H1 (cell line): Measurements from ENCODE around the gene SKAP1. TPM values are rescaled to one million over a fixed set of nuclear protein-coding genes. Genes with fewer than 3 reads are reported as not detected.

Source experiments
- CTCF ChIA-PET: fragments of 300-600 bp; sonication (Branson Sonifier 250); formaldehyde crosslinking; loops from one replicate; lab custom pipeline; 2021; ENCODE audit not compliant: partially characterized antibody; lab: Charles Lee
- POLR2A ChIA-PET: fragments of 300-600 bp; sonication (Branson Sonifier 250); formaldehyde crosslinking; loops from one replicate; lab custom pipeline; 2021; ENCODE audit warnings: inconsistent platforms; ENCODE audit not compliant: partially characterized antibody; lab: Charles Lee
- DNase-seq, 2 experiments: peaks; one replicate each; pipeline versions ENCODE4 v3.0.0 to v3.0.0-alpha.2; 2010 to 2022; ENCODE audit warnings: low spot score in 2 of 2, low read depth in 1 of 2, mixed read lengths in 1 of 2
- FAIRE-seq: peaks from 2 replicates; lab custom pipeline; 2011; peaks lifted over from hg19 to GRCh38; lab: Jason Lieb, UNC
- H2AFZ ChIP-seq: 2 replicates; pipeline ENCODE4 v1.8.1; 2012; ENCODE audit warnings: low read length, inconsistent platforms
- H2AK5ac ChIP-seq: 2 replicates; pipeline ENCODE4 v1.6.1; 2013; ENCODE audit warnings: low read depth, low read length
- H2BK120ac ChIP-seq: replicated peaks from 2 replicates; pipeline ENCODE3; 2013; ENCODE audit warnings: low read depth, low read length, inconsistent platforms
- H2BK12ac ChIP-seq: 2 replicates; pipeline ENCODE4 v1.6.1; 2013; ENCODE audit warnings: low read depth, low read length
- H2BK15ac ChIP-seq: 2 replicates; pipeline ENCODE4 v1.6.1; 2013; ENCODE audit warnings: low read length
- H2BK20ac ChIP-seq: 2 replicates; pipeline ENCODE4 v1.6.1; 2013; ENCODE audit warnings: low read length
- H2BK5ac ChIP-seq: 2 replicates; pipeline ENCODE4 v1.6.1; 2013; ENCODE audit warnings: low read depth, low read length
- H3K14ac ChIP-seq: 2 replicates; pipeline ENCODE4 v1.6.1; 2013; ENCODE audit warnings: inconsistent platforms; ENCODE audit not compliant: insufficient read length
- H3K18ac ChIP-seq: 2 replicates; pipeline ENCODE4 v1.6.1; 2013; ENCODE audit warnings: low read length; ENCODE audit errors: extremely low read depth
- H3K23ac ChIP-seq: 2 replicates; pipeline ENCODE4 v1.6.1; 2013; ENCODE audit warnings: inconsistent platforms; ENCODE audit not compliant: insufficient read length
- H3K23me2 ChIP-seq: 2 replicates; pipeline ENCODE4 v1.6.1; 2013; ENCODE audit warnings: low read depth, low read length
- H3K27ac ChIP-seq: 2 replicates; pipeline ENCODE4 v1.6.1; 2011; ENCODE audit warnings: low read depth, low read length, inconsistent platforms
- H3K27me3 ChIP-seq, 4 experiments: replicated peaks in 1 of 4; 1 replicate in 1 of 4; 2 replicates in 3 of 4; pipeline versions ENCODE4 v1.6.1 to v1.8.1; 2011 to 2013; ENCODE audit warnings: low read length in 3 of 4, mild to moderate bottlenecking in 3 of 4, inconsistent platforms in 2 of 4, mixed read lengths in 2 of 4, moderate library complexity in 1 of 4; ENCODE audit not compliant: control insufficient read depth in 3 of 4, insufficient read depth in 3 of 4; ENCODE audit errors: extremely low read depth in 1 of 4
- H3K36me3 ChIP-seq, 4 experiments: 2 replicates each; pipeline versions ENCODE4 v1.6.1 to v1.8.1; 2011 to 2013; ENCODE audit warnings: mild to moderate bottlenecking in 4 of 4, low read length in 3 of 4, moderate library complexity in 2 of 4, control low read depth in 1 of 4, inconsistent platforms in 1 of 4; ENCODE audit not compliant: insufficient read depth in 4 of 4, control insufficient read depth in 2 of 4
- H3K4ac ChIP-seq: replicated peaks from 2 replicates; pipeline ENCODE3; 2013; ENCODE audit warnings: low read length, low read depth, mixed read lengths, inconsistent platforms; ENCODE audit not compliant: insufficient read length
- H3K4me1 ChIP-seq, 4 experiments: replicated peaks in 1 of 4; 1 replicate in 1 of 4; 2 replicates in 3 of 4; pipeline versions ENCODE4 v1.6.1 to v1.8.1; 2011 to 2013; ENCODE audit warnings: low read length in 3 of 4, inconsistent platforms in 2 of 4, mixed read lengths in 1 of 4; ENCODE audit not compliant: insufficient read depth in 4 of 4, control insufficient read depth in 3 of 4
- H3K4me2 ChIP-seq, 2 experiments: 2 replicates each; pipeline versions ENCODE4 v1.6.1 to v1.8.1; 2011 to 2013; ENCODE audit warnings: low read depth in 2 of 2, low read length in 2 of 2, control low read depth in 1 of 2, inconsistent platforms in 1 of 2, mild to moderate bottlenecking in 1 of 2; ENCODE audit not compliant: insufficient read depth in 1 of 2
- H3K4me3 ChIP-seq, 4 experiments: fragments of 200-600, 300-600 bp in 1 of 4; sonication (generic), shearing (Covaris generic), sonication (Bioruptor Twin) in 1 of 4; 2 replicates each; pipeline versions ENCODE4 v1.5.1 to v1.8.1; 2011 to 2016; ENCODE audit warnings: low read length in 4 of 4, low read depth in 3 of 4, control low read depth in 2 of 4, inconsistent platforms in 2 of 4, mild to moderate bottlenecking in 2 of 4, mixed read lengths in 1 of 4, moderate library complexity in 1 of 4; ENCODE audit not compliant: insufficient read depth in 2 of 4; ENCODE audit errors: extremely low read depth in 1 of 4
- H3K56ac ChIP-seq: replicated peaks from 2 replicates; pipeline ENCODE3; 2013; ENCODE audit warnings: low read depth, mild to moderate bottlenecking, mixed read lengths, low read length, inconsistent platforms; ENCODE audit not compliant: insufficient read length
- H3K79me1 ChIP-seq: 2 replicates; pipeline ENCODE4 v1.6.1; 2013; ENCODE audit warnings: low read depth, low read length, control low read depth
- H3K79me2 ChIP-seq, 2 experiments: 2 replicates each; pipeline versions ENCODE4 v1.6.1 to v1.8.1; 2012 to 2013; ENCODE audit warnings: low read length in 2 of 2, mild to moderate bottlenecking in 2 of 2, inconsistent platforms in 1 of 2; ENCODE audit not compliant: insufficient read depth in 2 of 2, control insufficient read depth in 1 of 2
- H3K9ac ChIP-seq, 4 experiments: replicated peaks in 1 of 4; 1 replicate in 1 of 4; 2 replicates in 3 of 4; pipeline versions ENCODE4 v1.6.1 to v1.8.1; 2011 to 2013; ENCODE audit warnings: low read depth in 3 of 4, low read length in 3 of 4, control low read depth in 2 of 4, mild to moderate bottlenecking in 2 of 4, moderate library complexity in 2 of 4, inconsistent platforms in 1 of 4; ENCODE audit errors: extremely low read depth in 1 of 4
- H3K9me3 ChIP-seq, 2 experiments: 2 replicates each; pipeline versions ENCODE4 v1.6.1 to v1.8.1; 2012 to 2013; ENCODE audit warnings: mild to moderate bottlenecking in 2 of 2, moderate library complexity in 2 of 2, control low read depth in 1 of 2, inconsistent platforms in 1 of 2, low read depth in 1 of 2, low read length in 1 of 2, mixed read lengths in 1 of 2; ENCODE audit not compliant: insufficient read depth in 2 of 2
- H4K20me1 ChIP-seq, 2 experiments: replicated peaks in 1 of 2; 2 replicates each; pipeline versions ENCODE3 to v1.8.1; 2011 to 2013; ENCODE audit warnings: inconsistent platforms in 2 of 2, low read length in 2 of 2, mild to moderate bottlenecking in 1 of 2; ENCODE audit not compliant: insufficient read depth in 2 of 2, control insufficient read depth in 1 of 2
- H4K5ac ChIP-seq: 2 replicates; pipeline ENCODE4 v1.6.1; 2013; ENCODE audit warnings: low read length, low read depth, mixed read lengths, inconsistent platforms; ENCODE audit not compliant: insufficient read length
- H4K8ac ChIP-seq: 2 replicates; pipeline ENCODE4 v1.8.0; 2013; ENCODE audit warnings: mild to moderate bottlenecking, moderate library complexity, low read length, inconsistent platforms; ENCODE audit not compliant: insufficient read depth; ENCODE audit errors: extremely low read depth
- H4K91ac ChIP-seq: replicated peaks from 2 replicates; pipeline ENCODE3; 2013; ENCODE audit warnings: low read length, mixed read lengths, inconsistent platforms; ENCODE audit not compliant: insufficient read length
- ATF2 ChIP-seq: IDR thresholded peaks from 2 replicates; pipeline ENCODE4 v1.6.1; 2012; ENCODE audit warnings: low read length, inconsistent platforms
- BCL11A ChIP-seq, 2 experiments: IDR thresholded peaks; one replicate each; pipeline ENCODE4 v1.6.1; 2011; ENCODE audit warnings: low read depth in 2 of 2, low read length in 2 of 2, mild to moderate bottlenecking in 2 of 2
- CBX8 ChIP-seq: fragments of 300-800, 300-1000 bp; sonication (generic); IDR thresholded peaks from 2 replicates; pipeline ENCODE4 v1.7.1; 2016; ENCODE audit warnings: low read depth, low read length, borderline replicate concordance
- CREB1 ChIP-seq: IDR thresholded peaks from 2 replicates; pipeline ENCODE4 v1.6.1; 2012; ENCODE audit warnings: inconsistent platforms
- KDM1A ChIP-seq: fragments of 200-600, 300-600 bp; sonication (generic); IDR thresholded peaks from 2 replicates; pipeline ENCODE4 v1.7.1; 2016; ENCODE audit warnings: mild to moderate bottlenecking, low read length, borderline replicate concordance
- KDM4A ChIP-seq: IDR thresholded peaks from one replicate; pipeline ENCODE4 v1.7.1; 2012; ENCODE audit warnings: low read depth, mild to moderate bottlenecking, moderate library complexity, low read length, inconsistent platforms; ENCODE audit not compliant: severe bottlenecking
- MAFK ChIP-seq: IDR thresholded peaks from 2 replicates; pipeline ENCODE4 v1.6.1; 2012; ENCODE audit warnings: low read depth, mild to moderate bottlenecking, improper control_type of control experiment, low read length
- SIN3A ChIP-seq, 2 experiments: IDR thresholded peaks in 1 of 2; conservative IDR thresholded peaks in 1 of 2; 2 replicates each; pipeline ENCODE4 v1.6.1; 2011 to 2012; ENCODE audit warnings: low read length in 2 of 2, improper control_type of control experiment in 1 of 2, low read depth in 1 of 2, mild to moderate bottlenecking in 1 of 2
- TEAD4 ChIP-seq: IDR thresholded peaks from 2 replicates; pipeline ENCODE4 v1.6.1; 2012; ENCODE audit warnings: low read depth, low read length, inconsistent platforms, mixed read lengths
- WGBS, 2 experiments: shearing (Covaris generic) in 1 of 2; methylation state at CpG; one replicate each; pipeline versions ENCODE4 v1.1.6 to v1.1.7; 2013 to 2015; ENCODE audit warnings: low lambda C conversion rate in 2 of 2, mixed read lengths in 2 of 2, inconsistent platforms in 1 of 2, low coverage in 1 of 2, missing lambda C conversion rate in 1 of 2; ENCODE audit not compliant: insufficient replicate concordance in 2 of 2, insufficient coverage in 1 of 2, insufficient read length in 1 of 2; ENCODE audit errors: extremely low coverage in 1 of 2, missing lambda C conversion rate in 1 of 2; 5-methylcytosine and 5-hydroxymethylcytosine counted together
- polyA plus RNA-seq, 7 experiments: library from polyadenylated mRNA; depleted of rRNA in 3 of 7; stranded (reverse) in 5 of 7; unstranded in 2 of 7; fragments of >200 nt in 5 of 7; fragments of 200-250 nt in 2 of 7; gene quantifications; 1 replicate in 5 of 7; 2 replicates in 1 of 7; 4 replicates in 1 of 7; pipeline versions ENCODE4 v1.2.1 to v1.2.3, GENCODE V29; 2011 to 2013; ENCODE audit warnings: missing spikeins in 2 of 7, mixed read lengths in 2 of 7
- total RNA-seq: library from RNA; stranded (reverse); fragmentation: NEBNext Ultra II Directional; extraction: Animal tissue kit (Norgen Biotek cat#: 25700); gene quantifications from 2 replicates; pipeline ENCODE4 v1.2.1, GENCODE V29; 2021
- TF ChIP-seq, protein P1 (sequence below): IDR thresholded peaks from 2 replicates; pipeline ENCODE4 v1.6.1; 2012; ENCODE audit warnings: inconsistent platforms

Gene SKAP1
- total and polyA plus RNA-seq, 2 of the 8 experiments (the other 6 are each of a cell fraction or from before 2014, with no cell fraction given): not detected

- Histone ChIP-seq H3K18ac (no peak overlapping the region), H3K23me2 (no peaks in the 10 kb centered on the region), H3K9ac (no peak overlapping the region), H3K36me3 (no peaks in the 10 kb centered on the region), H3K9me3 (no peaks in the 10 kb centered on the region), H3K23ac (no peak overlapping the region), H3K27ac (no peak overlapping the region), H3K14ac (no peak overlapping the region), H3K79me2 (no peaks in the 10 kb centered on the region), H3K4me1 (peaks cover 0 to 8% (median 1%) of the 10 kb centered on the region in 4 experiments; a peak in 2 of 7 replicates), H4K20me1 (no peaks in the 10 kb centered on the region), H2BK12ac (no peak overlapping the region), H3K4me2 (no peak overlapping the region), H3K4me3 (no peak overlapping the region), H3K4ac (no peak overlapping the region), H4K5ac (no peak overlapping the region), H4K8ac (no peak overlapping the region), H2BK5ac (no peak overlapping the region), H3K79me1 (no peaks in the 10 kb centered on the region), H2BK20ac (no peak overlapping the region), H3K27me3 (no peaks in the 10 kb centered on the region), H2AK5ac (no peak overlapping the region), H3K56ac (no peak overlapping the region), H2BK15ac (no peak overlapping the region), H4K91ac (no peak overlapping the region), H2AFZ (no peak overlapping the region), H2BK120ac (no peak overlapping the region)
- 79% methylated on average over 1 of the region's 1 CpG; no CpG with 5 or more reads in 1 of the 2 experiments for WGBS, 2 experiments
- CTCF ChIA-PET: interaction anchor here (0.9 to 6.5 kb wide), 6 partner anchors 11 to 61 kb away, joined by 3 to 45 read pairs (median 7); no protein-coding TSS in a partner anchor
- FAIRE-seq (no peak), DNase-seq (no peak)
- POLR2A ChIA-PET: interaction anchor here (0.8 to 1.0 kb wide), 2 partner anchors 8 to 13 kb away, joined by 3 read pairs; no protein-coding TSS in a partner anchor
- no peak for TF ChIP-seq CREB1
- TF ChIP-seq KDM1A: no peak
- TF ChIP-seq BCL11A (IDR thresholded peaks at IDR 0.05; ENCODE audit: low read depth in 2 of 2, low read length in 2 of 2): no peak
- no peak for TF ChIP-seq ATF2
- TF ChIP-seq SIN3A (conservative IDR thresholded peaks at IDR 0.05 in 1 of 2, IDR thresholded peaks at IDR 0.05 in 1 of 2; ENCODE audit: low read depth in 1 of 2, low read length in 2 of 2): no peak
- TF ChIP-seq MAFK: no peak
- no peak for TF ChIP-seq CBX8
- TF ChIP-seq TEAD4: no peak
- TF ChIP-seq, protein P1, sequence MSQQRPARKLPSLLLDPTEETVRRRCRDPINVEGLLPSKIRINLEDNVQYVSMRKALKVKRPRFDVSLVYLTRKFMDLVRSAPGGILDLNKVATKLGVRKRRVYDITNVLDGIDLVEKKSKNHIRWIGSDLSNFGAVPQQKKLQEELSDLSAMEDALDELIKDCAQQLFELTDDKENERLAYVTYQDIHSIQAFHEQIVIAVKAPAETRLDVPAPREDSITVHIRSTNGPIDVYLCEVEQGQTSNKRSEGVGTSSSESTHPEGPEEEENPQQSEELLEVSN: no peak
- no peak for TF ChIP-seq KDM4A
Measured at GRCh38 chr17:48247038-48247437, 183.0 kb downstream of the SKAP1 start.
